GM06990 (cell line): ENCODE data around the gene OR52E6.

Experiments
- DNase-seq: peaks from one replicate; pipeline ENCODE4 v3.0.0-alpha.2; 2011; ENCODE audit not compliant: insufficient read length; ENCODE audit errors: extremely low read depth
- H3K27me3 ChIP-seq: replicated peaks from 2 replicates; pipeline ENCODE4 v1.6.0; 2011; ENCODE audit warnings: low read length; ENCODE audit not compliant: control insufficient read depth, insufficient read depth
- H3K36me3 ChIP-seq: 2 replicates; pipeline ENCODE4 v1.5.1; 2011; ENCODE audit warnings: low read length; ENCODE audit not compliant: control insufficient read depth, insufficient read depth
- H3K4me3 ChIP-seq: replicated peaks from 2 replicates; pipeline ENCODE4 v1.5.1; 2011; ENCODE audit warnings: low read depth, mild to moderate bottlenecking, control low read depth, low read length
- TF ChIP-seq, protein P1 (sequence below): IDR thresholded peaks from 2 replicates; pipeline ENCODE4 v1.5.1; 2011; ENCODE audit warnings: low read length, control low read depth, mild to moderate bottlenecking, inconsistent platforms; ENCODE audit not compliant: insufficient read depth, poor library complexity, severe bottlenecking

The OR52E6 gene

DNA sequence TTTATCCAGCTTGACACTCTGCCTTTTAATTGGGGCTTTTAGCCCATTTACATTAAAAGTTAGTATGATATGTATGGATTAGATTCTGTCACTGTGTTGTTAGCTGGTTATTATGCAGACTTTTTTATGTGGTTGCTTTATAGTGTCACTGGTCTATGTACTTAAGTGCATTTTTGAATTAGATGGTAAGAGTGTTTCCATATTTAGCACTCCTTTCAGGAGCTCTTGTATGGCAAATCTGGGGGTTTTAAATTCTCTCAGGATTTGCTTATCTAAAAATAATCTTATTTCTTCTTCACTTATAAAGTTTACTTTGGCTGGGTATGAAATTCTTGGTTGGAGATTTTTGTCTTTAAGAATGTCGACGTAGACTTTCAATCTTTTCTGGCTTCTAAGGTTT, 4.0 kb downstream of the OR52E6 start:
- Histone ChIP-seq H3K36me3 (no peaks in the 10 kb centered on the region), H3K4me3 (no peak overlapping the region), H3K27me3 (no peaks in the 10 kb centered on the region)
- TF ChIP-seq, protein P1, sequence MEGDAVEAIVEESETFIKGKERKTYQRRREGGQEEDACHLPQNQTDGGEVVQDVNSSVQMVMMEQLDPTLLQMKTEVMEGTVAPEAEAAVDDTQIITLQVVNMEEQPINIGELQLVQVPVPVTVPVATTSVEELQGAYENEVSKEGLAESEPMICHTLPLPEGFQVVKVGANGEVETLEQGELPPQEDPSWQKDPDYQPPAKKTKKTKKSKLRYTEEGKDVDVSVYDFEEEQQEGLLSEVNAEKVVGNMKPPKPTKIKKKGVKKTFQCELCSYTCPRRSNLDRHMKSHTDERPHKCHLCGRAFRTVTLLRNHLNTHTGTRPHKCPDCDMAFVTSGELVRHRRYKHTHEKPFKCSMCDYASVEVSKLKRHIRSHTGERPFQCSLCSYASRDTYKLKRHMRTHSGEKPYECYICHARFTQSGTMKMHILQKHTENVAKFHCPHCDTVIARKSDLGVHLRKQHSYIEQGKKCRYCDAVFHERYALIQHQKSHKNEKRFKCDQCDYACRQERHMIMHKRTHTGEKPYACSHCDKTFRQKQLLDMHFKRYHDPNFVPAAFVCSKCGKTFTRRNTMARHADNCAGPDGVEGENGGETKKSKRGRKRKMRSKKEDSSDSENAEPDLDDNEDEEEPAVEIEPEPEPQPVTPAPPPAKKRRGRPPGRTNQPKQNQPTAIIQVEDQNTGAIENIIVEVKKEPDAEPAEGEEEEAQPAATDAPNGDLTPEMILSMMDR = no peak
- DNase-seq = no peak

DNA sequence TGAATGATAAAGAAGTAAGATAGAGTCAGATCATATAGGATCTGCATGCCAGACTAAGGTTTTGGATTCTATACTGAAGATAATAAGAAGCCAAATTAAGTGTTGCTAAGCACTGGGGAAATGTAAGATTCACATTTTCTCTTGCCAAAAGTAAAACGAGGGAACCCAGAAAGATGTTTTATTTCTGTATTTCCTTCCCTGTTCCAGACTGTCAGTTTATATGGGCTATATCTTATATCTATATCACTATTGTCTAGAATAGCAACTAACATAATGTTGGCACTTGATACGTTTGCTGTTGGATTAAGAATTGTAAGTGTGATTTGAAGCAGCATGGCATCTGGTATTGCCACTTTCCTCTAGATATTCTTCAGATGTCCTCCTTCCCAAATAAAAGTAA, 8.3 kb downstream of the OR52E6 start:
- TF ChIP-seq, protein P1 = no peak

DNA sequence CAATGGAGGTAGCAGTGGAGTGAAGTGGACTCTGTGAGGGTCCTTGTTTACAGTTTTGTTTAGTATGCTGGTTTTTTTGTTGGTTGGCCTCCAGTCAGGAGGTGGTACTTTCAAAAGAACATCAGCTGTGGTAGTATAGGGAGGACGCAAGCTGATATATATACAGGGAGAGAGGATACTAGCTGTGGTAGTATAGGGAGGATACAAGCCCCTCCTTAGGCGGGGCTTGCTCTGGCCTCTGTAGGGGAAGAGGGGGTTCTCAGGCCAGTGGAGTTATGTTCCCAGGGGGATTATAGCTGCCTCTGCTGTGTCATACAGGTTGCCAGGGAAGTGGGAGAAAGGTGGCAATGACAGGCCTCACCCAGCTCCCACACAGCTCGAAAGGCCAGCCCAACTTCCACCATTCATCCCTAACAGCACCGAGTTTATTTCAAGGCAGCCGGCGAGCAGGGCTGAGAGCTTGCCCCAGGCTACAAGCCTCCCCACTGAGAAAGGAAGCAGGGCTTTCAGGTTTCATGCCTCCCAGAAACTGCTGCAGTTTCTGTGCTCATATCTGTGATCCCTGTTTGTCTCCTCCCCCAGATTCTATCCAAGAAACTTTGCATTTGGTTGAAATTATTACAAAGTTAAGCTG, 10.4 kb downstream of the OR52E6 start:
- H3K27me3 ChIP-seq = no peaks in the 10 kb centered on the region
- DNase-seq = no peak
- TF ChIP-seq, protein P1 = no peak

More for the DNA sequence above, 8.3 kb downstream of the OR52E6 start:
- Histone ChIP-seq H3K36me3 (no peaks in the 10 kb centered on the region), H3K4me3 (no peak overlapping the region), H3K27me3 (no peaks in the 10 kb centered on the region)
- DNase-seq = no peak

DNA sequence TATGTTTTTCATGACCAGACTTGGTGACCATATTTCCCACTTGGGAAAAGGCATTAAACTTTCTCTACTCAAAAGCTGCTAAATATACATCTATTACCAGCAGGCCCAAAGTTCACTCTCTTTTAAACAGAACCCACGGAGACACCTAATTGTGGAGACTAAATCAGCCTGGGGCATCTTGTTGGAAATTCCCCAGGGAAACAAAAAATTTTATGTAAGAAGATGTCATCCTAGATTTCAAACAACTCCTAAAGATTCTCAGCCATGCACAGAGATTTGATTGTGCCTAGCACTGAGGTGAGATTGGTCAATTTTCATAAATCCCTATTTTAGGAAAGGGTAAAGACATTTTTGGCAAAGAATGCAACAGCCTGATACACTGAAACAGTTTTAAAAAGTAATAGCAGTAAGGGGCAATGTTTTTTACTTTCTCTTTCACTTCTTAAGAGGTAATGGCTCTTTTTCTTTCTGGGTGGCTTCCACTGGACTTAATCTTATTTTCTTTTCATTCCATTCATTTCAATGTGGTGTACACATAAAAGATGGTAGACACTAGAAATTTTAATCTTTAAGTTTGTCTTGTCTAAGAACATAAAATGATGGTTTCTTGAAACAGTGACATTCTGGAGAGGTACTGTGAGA, 23.3 kb downstream of the OR52E6 start:
- DNase-seq = peak; percentile 9
- TF ChIP-seq, protein P1 = no peak
- H3K36me3 ChIP-seq = no peaks in the 10 kb centered on the region
- no peaks in the 10 kb centered on the region for H3K27me3 ChIP-seq
- H3K4me3 ChIP-seq = no peak overlapping the region

More for the DNA sequence above, 10.4 kb downstream of the OR52E6 start:
- H3K36me3 ChIP-seq = no peaks in the 10 kb centered on the region
- no peak overlapping the region for H3K4me3 ChIP-seq

DNA sequence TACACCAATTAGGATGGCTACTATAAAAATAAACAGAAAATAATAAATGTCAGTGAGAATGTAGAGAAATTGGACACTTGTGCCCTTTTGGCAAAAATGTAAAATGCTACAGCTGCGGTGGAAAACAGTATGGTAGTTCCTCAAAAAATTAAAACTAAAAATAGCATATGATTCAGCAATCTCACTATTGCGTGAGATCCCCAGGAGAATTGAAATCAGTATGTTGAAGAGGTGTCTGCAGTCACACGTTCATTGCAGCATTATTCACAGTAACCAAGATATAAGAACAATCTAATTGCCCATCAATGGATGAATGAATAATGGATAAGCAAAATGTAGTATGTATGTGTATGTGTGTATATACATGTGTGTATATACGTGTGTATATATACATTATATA, 26.2 kb downstream of the OR52E6 start:
- TF ChIP-seq, protein P1 = no peak
- no peaks in the 10 kb centered on the region for H3K27me3 ChIP-seq
- H3K4me3 ChIP-seq = no peak overlapping the region
- no peaks in the 10 kb centered on the region for H3K36me3 ChIP-seq
- no peak for DNase-seq
